Pancreas (tissue), 10 donors: ENCODE data around the gene CTIF. TPM values are rescaled to one million over a fixed set of nuclear protein-coding genes. Genes with fewer than 3 reads are reported as not detected.

Source experiments
- ATAC-seq, 4 donors: fragments of 200-7000 bp; cut with Tn5 transposase; one replicate each; pipeline versions ENCODE4 v1.8.0 to v1.9.1; 2020; ENCODE audit warnings: mild to moderate bottlenecking in 4 of 4, moderate library complexity in 4 of 4
- DNase-seq, 6 donors: peaks; one replicate each; pipeline ENCODE4 v3.0.0-alpha.2; 2020
- FAIRE-seq: peaks from 2 replicates; lab custom pipeline; 2012; peaks lifted over from hg19 to GRCh38; lab: Jason Lieb, UNC
- H3K27ac ChIP-seq, 4 donors: fragments of 200-600 bp; sonication (generic); 1 replicate in 3 of 4; 2 replicates in 1 of 4; pipeline versions ENCODE4 v1.5.0 to v1.8.0; 2020
- H3K27me3 ChIP-seq, 4 donors: fragments of 200-600 bp; one replicate each; pipeline ENCODE4 v1.8.0; 2021
- H3K36me3 ChIP-seq, 3 donors: fragments of 200-600 bp; sonication (generic) in 1 of 3; one replicate each; pipeline versions ENCODE4 v1.5.0 to v1.8.0; 2020 to 2021
- H3K4me1 ChIP-seq, 3 donors: fragments of 200-600 bp; one replicate each; pipeline ENCODE4 v1.8.0; 2021
- H3K4me3 ChIP-seq, 4 donors: fragments of 200-600 bp; sonication (generic) in 2 of 4; one replicate each; pipeline versions ENCODE4 v1.5.0 to v1.8.0; 2020 to 2021
- H3K9me3 ChIP-seq, 4 donors: fragments of 200-600 bp; one replicate each; pipeline ENCODE4 v1.8.0; 2021
- WGBS, 2 donors: extraction: QIAGEN DNeasy Blood & Tissue Kit; methylation state at CpG; one replicate each; pipeline ENCODE4 v1.1.7; 2013; 5-methylcytosine and 5-hydroxymethylcytosine counted together
- intact Hi-C, 3 donors: fragments of 100-400 bp; cut with DNase I; formaldehyde crosslinking; loops; one replicate each; pipeline versions ENCODE4 v1.11.1 to v1.14.2; 2022
- polyA plus RNA-seq, 2 donors: library from polyadenylated mRNA; stranded (reverse); fragments of 200-250 nt; gene quantifications; one replicate each; pipeline ENCODE4 v1.2.3, GENCODE V29; 2013
- total RNA-seq, 6 donors: library from RNA; stranded (reverse); fragmentation: NEBNext Ultra II Directional in 4 of 6; extraction: Animal tissue kit (Norgen Biotek cat#: 25700) in 4 of 6; gene quantifications; one replicate each; pipeline versions ENCODE4 v1.2.1 to v1.2.4, GENCODE V29; 2021 to 2023
- TF ChIP-seq, protein P1 (sequence below), 4 donors: fragments of 200-600 bp; sonication (generic) in 3 of 4; IDR thresholded peaks; one replicate each; pipeline versions ENCODE4 v1.5.0 to v1.8.0; 2021; ENCODE audit warnings: antibody characterized with exemption in 4 of 4
- donor health status: healthy with polysubstance abuse.
- donor health status: DM: no; HTN: no; CAD: no; lungs with moderate emphysema.
- donor health status: DM: no; HTN: no; CAD: no.
- donor health status: control.
- donor health status: control.
- donor health status: Bipolar disorder and iron deficiency.
- donor health status: DM: yes; HTN: yes; CAD: no.
- donor health status: DM: no; HTN: no; CAD: no.
- donor health status: DM: no; HTN: no; CAD: no.
- donor health status: DM: yes; HTN: yes; CAD: no.

CTIF gene
- total and polyA plus RNA-seq, 8 donors = 15.1 to 27.4 (median 16.7) TPM

DNA sequence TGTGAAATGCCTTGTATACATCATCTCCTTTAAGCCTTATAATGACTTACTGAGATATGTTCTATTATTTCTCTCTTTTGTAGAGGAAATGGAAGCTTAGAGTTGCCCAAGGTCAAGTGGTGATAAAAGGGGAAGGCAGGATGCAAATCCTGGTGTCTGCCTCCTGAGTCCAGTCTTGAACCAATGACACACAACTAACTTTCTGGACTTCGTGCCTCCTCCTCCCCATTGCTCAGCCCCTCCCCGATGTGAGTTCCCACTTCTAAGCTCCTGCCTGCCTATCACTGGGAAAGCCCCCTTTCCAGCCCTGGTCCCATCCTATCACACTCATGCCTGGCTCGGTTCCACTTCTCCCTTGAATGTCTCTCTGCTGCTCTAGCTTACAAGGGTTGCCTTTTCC, 6.9 kb upstream of the CTIF start:
- no peak for FAIRE-seq

GRCh38 chr18:48533340-48534070, 5.3 kb upstream of the CTIF start:
- WGBS, 2 donors = 80% methylated on average over 6 of the region's 6 CpGs
- no peak overlapping the region for H3K27ac ChIP-seq
- H3K9me3 ChIP-seq = no peaks in the 10 kb centered on the region
- DNase-seq = no peak
- H3K4me1 ChIP-seq = no peaks in the 10 kb centered on the region
- TF ChIP-seq, protein P1, sequence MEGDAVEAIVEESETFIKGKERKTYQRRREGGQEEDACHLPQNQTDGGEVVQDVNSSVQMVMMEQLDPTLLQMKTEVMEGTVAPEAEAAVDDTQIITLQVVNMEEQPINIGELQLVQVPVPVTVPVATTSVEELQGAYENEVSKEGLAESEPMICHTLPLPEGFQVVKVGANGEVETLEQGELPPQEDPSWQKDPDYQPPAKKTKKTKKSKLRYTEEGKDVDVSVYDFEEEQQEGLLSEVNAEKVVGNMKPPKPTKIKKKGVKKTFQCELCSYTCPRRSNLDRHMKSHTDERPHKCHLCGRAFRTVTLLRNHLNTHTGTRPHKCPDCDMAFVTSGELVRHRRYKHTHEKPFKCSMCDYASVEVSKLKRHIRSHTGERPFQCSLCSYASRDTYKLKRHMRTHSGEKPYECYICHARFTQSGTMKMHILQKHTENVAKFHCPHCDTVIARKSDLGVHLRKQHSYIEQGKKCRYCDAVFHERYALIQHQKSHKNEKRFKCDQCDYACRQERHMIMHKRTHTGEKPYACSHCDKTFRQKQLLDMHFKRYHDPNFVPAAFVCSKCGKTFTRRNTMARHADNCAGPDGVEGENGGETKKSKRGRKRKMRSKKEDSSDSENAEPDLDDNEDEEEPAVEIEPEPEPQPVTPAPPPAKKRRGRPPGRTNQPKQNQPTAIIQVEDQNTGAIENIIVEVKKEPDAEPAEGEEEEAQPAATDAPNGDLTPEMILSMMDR (IDR thresholded peaks at IDR 0.05) = no peak
- H3K36me3 ChIP-seq = no peaks in the 10 kb centered on the region
- intact Hi-C loops = no loop called here
- H3K27me3 ChIP-seq = no peaks in the 10 kb centered on the region
- no peak for ATAC-seq
- FAIRE-seq = no peak
- H3K4me3 ChIP-seq = no peak overlapping the region

More for the DNA sequence above, 6.9 kb upstream of the CTIF start:
- intact Hi-C loops = no loop called here
- H3K27ac ChIP-seq = no peak overlapping the region
- DNase-seq (no peak), ATAC-seq (no peak)
- H3K27me3 ChIP-seq = no peaks in the 10 kb centered on the region
- no peaks in the 10 kb centered on the region for H3K4me1 ChIP-seq
- no peak overlapping the region for H3K4me3 ChIP-seq
- no peaks in the 10 kb centered on the region for H3K36me3 ChIP-seq
- WGBS, 2 donors = 58 to 64% methylated on average over 3 of the region's 3 CpGs
- H3K9me3 ChIP-seq = no peaks in the 10 kb centered on the region
- TF ChIP-seq, protein P1 (IDR thresholded peaks at IDR 0.05) = no peak

DNA sequence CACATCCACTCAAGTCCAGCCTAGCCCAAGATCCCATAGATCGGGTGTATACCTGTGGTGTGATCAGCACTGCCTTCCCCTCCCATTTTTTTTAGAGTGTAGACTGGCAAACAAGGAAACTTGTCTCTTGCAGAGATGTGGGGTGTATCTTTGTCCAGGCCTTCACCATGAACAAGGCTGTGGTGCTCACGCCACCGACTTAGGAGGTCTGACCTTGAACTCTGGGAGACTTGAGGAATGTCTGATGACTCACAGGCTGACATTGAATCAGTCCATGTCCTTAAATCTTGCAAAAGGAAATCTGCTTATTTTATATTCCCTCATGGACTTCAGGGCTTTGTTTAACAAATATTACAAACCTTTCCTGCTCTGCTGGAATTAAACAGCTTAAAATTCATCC, 4.5 kb upstream of the CTIF start:
- 78 to 82% methylated on average over 3 of the region's 3 CpGs for WGBS, 2 donors
- Histone ChIP-seq H3K27me3 (no peaks in the 10 kb centered on the region), H3K27ac (no peak overlapping the region), H3K4me3 (no peak overlapping the region), H3K9me3 (no peaks in the 10 kb centered on the region), H3K36me3 (no peaks in the 10 kb centered on the region), H3K4me1 (no peaks in the 10 kb centered on the region)
- FAIRE-seq (no peak), ATAC-seq (no peak), DNase-seq (no peak)
- TF ChIP-seq, protein P1 (IDR thresholded peaks at IDR 0.05) = no peak
- intact Hi-C loops = no loop called here

DNA sequence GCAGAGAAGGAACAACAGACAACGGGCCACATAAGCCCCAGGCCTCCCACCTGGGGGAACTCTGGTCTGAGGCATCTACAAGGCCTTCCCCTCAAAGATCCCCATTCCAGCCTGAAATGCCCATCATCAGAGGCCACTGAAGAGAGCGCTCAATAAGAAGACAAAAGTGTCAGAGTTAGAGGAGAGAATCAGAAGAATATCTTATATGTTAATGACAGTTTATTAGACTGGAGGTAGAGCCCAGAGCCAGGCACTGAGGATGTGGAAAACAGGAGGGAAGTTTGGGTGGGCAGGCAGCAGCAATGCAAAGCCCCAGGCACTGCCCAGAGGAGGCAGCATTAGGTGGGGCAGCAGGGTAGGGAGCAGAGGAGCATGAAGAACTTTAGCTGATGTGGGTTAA, 2.9 kb upstream of the CTIF start:
- Histone ChIP-seq H3K27ac (no peak overlapping the region), H3K27me3 (no peaks in the 10 kb centered on the region), H3K4me3 (no peak overlapping the region), H3K4me1 (no peaks in the 10 kb centered on the region), H3K36me3 (no peaks in the 10 kb centered on the region), H3K9me3 (no peaks in the 10 kb centered on the region)
- no peak for ATAC-seq
- TF ChIP-seq, protein P1 (IDR thresholded peaks at IDR 0.05) = no peak
- intact Hi-C loops = no loop called here
- no peak for FAIRE-seq
- WGBS, 2 donors = 79 to 84% methylated on average over 2 of the region's 2 CpGs
- no peak for DNase-seq

DNA sequence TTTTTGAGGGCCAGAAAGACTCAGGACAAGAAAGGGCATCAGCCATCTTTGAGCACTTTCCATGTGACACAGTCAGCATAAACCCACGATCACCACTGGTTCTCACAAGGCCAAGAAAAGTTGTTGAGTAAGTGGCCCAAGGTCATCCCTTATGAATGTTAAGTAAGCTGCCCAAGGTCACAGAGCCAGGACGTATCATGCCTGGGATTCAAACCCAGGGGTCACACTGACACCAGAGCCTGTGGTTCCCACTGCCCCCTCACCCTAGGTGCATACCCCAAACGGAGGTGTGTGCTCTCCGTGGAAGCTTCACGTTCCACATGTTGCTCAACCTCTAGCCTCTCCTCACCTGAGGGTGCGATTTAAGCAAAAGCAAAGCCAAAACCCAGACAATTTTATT, 2.3 kb upstream of the CTIF start:
- no peaks in the 10 kb centered on the region for H3K9me3 ChIP-seq
- H3K27me3 ChIP-seq = no peaks in the 10 kb centered on the region
- WGBS, 2 donors = 72 to 78% methylated on average over 6 of the region's 6 CpGs
- no peak overlapping the region for H3K27ac ChIP-seq
- ATAC-seq (no peak), DNase-seq (no peak), FAIRE-seq (no peak)
- TF ChIP-seq, protein P1 (IDR thresholded peaks at IDR 0.05) = no peak
- H3K4me3 ChIP-seq = no peak overlapping the region
- peaks cover 0 to 3% (median 2%) of the 10 kb centered on the region in 3 donors for H3K4me1 ChIP-seq
- intact Hi-C loops = no loop called here
- H3K36me3 ChIP-seq = no peaks in the 10 kb centered on the region
